Mesothelial cell of epicardium (in vitro differentiated cells): ENCODE data around the gene LATS2. TPM values are rescaled to one million over a fixed set of nuclear protein-coding genes. Genes with fewer than 3 reads are reported as not detected.
A peak's percentile ranks its signal among the peaks of the same experiment; 100 is the strongest.

Experiments
- DNase-seq, 2 experiments: peaks; one replicate each; pipeline ENCODE4 v3.0.0; 2021; ENCODE audit warnings: low spot score in 2 of 2; ENCODE audit not compliant: unreplicated experiment in 2 of 2
- H3K27ac Mint-ChIP-seq: 2 replicates; pipeline ENCODE4 v1.8.0; 2021; ENCODE audit warnings: mixed read lengths
- H3K27me3 Mint-ChIP-seq: 2 replicates; pipeline ENCODE4 v1.8.0; 2021; ENCODE audit warnings: low read depth, mixed read lengths
- H3K36me3 Mint-ChIP-seq: 2 replicates; pipeline ENCODE4 v1.8.0; 2021; ENCODE audit warnings: mixed read lengths
- H3K4me1 Mint-ChIP-seq: 2 replicates; pipeline ENCODE4 v1.8.0; 2021; ENCODE audit warnings: mixed read lengths
- H3K4me3 Mint-ChIP-seq: 2 replicates; pipeline ENCODE4 v1.8.0; 2021; ENCODE audit warnings: mild to moderate bottlenecking, moderate library complexity, mixed read lengths
- H3K9me3 Mint-ChIP-seq: 2 replicates; pipeline ENCODE4 v1.8.0; 2021; ENCODE audit warnings: mixed read lengths
- total RNA-seq: library from RNA; stranded (reverse); gene quantifications from 3 replicates; pipeline ENCODE4 v1.2.1, GENCODE V29; 2021
- TF ChIP-seq, protein P1 (sequence below): fragments of 200-600 bp; sonication (generic); IDR thresholded peaks from one replicate; pipeline ENCODE4 v1.5.0; 2021; ENCODE audit warnings: antibody characterized with exemption; ENCODE audit not compliant: unreplicated experiment

The LATS2 gene
- total RNA-seq, 1 donor from 2014 or later: 30.2 TPM

DNA sequence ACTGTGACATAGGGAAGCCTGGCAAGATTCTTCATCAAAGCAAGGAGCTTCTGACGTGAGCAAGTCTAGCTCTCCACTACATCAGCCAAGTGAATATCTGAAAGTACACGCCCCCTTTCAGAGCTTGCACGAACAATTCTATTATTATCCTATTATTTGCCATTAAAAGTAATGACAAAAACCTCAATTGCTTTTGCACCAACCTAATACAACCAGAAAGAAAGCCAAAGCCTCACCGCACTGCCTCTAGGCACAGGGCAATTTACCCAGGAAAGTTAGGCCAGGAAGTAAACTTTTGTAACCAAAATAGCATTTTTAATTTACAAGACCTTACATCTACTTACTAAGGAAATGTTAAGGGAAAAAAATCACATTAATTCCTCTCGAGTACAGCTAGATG lies 41.2 kb downstream of the LATS2 start:
- no peak overlapping the region for H3K4me3 Mint-ChIP-seq
- H3K4me1 Mint-ChIP-seq: peaks cover 23% of the 10 kb centered on the region
- H3K9me3 Mint-ChIP-seq: no peaks in the 10 kb centered on the region
- H3K27me3 Mint-ChIP-seq: no peaks in the 10 kb centered on the region
- no peak for DNase-seq
- TF ChIP-seq, protein P1, sequence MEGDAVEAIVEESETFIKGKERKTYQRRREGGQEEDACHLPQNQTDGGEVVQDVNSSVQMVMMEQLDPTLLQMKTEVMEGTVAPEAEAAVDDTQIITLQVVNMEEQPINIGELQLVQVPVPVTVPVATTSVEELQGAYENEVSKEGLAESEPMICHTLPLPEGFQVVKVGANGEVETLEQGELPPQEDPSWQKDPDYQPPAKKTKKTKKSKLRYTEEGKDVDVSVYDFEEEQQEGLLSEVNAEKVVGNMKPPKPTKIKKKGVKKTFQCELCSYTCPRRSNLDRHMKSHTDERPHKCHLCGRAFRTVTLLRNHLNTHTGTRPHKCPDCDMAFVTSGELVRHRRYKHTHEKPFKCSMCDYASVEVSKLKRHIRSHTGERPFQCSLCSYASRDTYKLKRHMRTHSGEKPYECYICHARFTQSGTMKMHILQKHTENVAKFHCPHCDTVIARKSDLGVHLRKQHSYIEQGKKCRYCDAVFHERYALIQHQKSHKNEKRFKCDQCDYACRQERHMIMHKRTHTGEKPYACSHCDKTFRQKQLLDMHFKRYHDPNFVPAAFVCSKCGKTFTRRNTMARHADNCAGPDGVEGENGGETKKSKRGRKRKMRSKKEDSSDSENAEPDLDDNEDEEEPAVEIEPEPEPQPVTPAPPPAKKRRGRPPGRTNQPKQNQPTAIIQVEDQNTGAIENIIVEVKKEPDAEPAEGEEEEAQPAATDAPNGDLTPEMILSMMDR: no peak
- H3K27ac Mint-ChIP-seq: peak overlapping the region; percentile 74
- H3K36me3 Mint-ChIP-seq: no peaks in the 10 kb centered on the region

DNA sequence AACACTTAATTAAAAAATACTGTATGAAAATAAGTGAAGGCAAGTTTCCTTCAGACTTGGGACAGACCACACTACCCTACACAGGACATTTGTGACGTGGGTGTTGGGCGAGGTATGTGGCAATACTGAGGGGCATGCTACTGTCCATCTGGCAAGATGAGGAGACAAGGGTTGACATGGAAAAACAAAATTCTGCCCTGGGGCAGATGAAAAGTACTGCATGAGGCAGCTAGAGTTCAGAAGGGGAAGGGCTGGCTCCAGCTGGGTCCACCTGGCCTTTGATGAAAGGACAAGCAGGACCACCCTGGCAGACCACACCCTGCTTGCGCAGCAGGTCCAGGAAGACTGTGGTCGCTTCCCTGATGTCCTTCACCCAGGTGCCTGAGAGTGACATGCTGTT lies 43.2 kb downstream of the LATS2 start:
- Mint-ChIP-seq H3K27me3 (no peaks in the 10 kb centered on the region), H3K4me3 (no peak overlapping the region), H3K9me3 (no peaks in the 10 kb centered on the region), H3K27ac (no peak overlapping the region), H3K36me3 (no peaks in the 10 kb centered on the region), H3K4me1 (peaks cover 41% of the 10 kb centered on the region)
- DNase-seq: no peak
- TF ChIP-seq, protein P1: no peak

DNA sequence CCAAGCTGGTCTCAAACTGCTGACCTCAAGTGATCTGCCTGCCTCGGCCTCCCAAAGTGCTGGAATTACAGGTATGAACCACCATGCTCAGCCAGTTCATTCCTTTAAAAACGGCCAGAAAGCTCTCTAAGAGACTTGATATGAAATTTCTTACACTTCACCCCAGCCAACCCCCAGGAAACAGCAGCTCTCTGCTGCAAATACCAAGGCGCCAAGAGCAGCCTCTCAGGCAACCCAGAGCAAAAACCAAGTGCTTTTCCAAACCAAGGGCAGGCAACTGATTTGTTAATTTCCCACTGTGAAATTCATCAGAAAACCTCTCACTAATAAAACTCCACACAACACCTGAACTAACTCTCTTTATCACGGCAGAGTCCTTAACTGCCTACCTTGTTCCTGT lies 44.9 kb downstream of the LATS2 start:
- H3K4me1 Mint-ChIP-seq: peaks cover 39% of the 10 kb centered on the region

DNA sequence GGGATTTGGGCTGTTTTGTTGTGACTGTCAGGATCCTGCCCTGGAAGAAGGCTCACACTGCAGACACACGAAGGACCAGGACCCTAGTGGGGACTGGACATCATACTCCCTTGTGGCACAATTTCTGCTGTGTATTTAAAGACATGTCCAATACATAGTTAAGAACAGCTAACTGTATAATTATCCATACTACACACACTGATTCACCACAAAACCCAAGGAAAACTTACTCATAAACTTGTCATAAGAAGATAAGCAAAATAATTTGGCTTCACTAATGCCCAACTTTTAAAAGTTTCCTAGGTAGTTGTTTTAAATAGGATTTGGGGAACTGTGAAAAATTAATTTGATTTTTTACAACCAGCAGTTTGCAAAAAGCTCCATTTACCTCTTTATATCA lies 46.1 kb downstream of the LATS2 start:
- no peak overlapping the region for H3K4me3 Mint-ChIP-seq
- H3K36me3 Mint-ChIP-seq: no peaks in the 10 kb centered on the region
- no peaks in the 10 kb centered on the region for H3K27me3 Mint-ChIP-seq
- DNase-seq: no peak
- H3K27ac Mint-ChIP-seq: peak overlapping the region; percentile 57
- peaks cover 48% of the 10 kb centered on the region for H3K4me1 Mint-ChIP-seq
- TF ChIP-seq, protein P1: no peak
- no peaks in the 10 kb centered on the region for H3K9me3 Mint-ChIP-seq

More for the DNA sequence above, 44.9 kb downstream of the LATS2 start:
- TF ChIP-seq, protein P1: no peak
- H3K27ac Mint-ChIP-seq: peak overlapping the region; percentile 72
- no peaks in the 10 kb centered on the region for H3K36me3 Mint-ChIP-seq
- DNase-seq: no peak
- no peaks in the 10 kb centered on the region for H3K9me3 Mint-ChIP-seq
- no peak overlapping the region for H3K4me3 Mint-ChIP-seq
- H3K27me3 Mint-ChIP-seq: no peaks in the 10 kb centered on the region

DNA sequence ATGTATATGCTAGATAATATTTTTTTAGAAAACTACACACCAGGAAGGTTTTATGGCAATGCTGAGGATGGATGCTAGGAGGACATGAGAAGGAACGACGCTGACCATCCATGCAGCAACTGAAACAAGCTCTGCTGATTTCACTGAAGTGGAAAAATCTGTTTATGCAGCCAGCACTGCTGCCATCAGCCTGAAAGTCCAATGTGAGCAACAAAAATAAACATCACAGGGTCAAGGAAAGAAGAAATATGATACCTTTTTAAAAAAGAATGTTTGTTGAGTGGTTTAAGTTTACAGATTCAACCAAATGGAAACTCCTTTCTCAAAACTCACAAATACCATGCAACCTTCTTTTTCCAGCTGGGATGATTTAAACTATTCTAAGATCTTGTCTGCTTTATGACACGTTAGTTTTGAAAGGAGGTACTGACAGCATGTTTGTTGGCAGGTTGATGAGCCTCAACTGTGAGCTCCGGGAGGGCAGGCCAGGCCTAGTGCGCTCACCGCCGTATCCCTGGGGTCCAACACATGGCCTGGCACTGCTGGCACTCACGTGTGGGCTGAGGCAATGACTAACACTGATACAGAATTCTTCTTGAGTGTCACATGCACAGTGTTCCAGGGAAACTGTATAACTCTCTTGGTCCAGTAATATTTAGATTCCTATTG lies 46.8 kb downstream of the LATS2 start:
- Mint-ChIP-seq H3K4me1 (peaks cover 46% of the 10 kb centered on the region), H3K27me3 (no peaks in the 10 kb centered on the region), H3K9me3 (no peaks in the 10 kb centered on the region), H3K27ac (peak overlapping the region; percentile 57), H3K36me3 (no peaks in the 10 kb centered on the region), H3K4me3 (no peak overlapping the region)
- TF ChIP-seq, protein P1: no peak
- no peak for DNase-seq
